Endodermal cell (in vitro differentiated cells): Measurements from ENCODE around the gene MORN1. TPM values are rescaled to one million over a fixed set of nuclear protein-coding genes. Genes with fewer than 3 reads are reported as not detected.
"Not testable (repeated sequence)": the region's sequence is repeated elsewhere in the genome, so short reads cannot be mapped to it uniquely, and the experiment has no call there.

Experiments
- DNase-seq: peaks from one replicate; pipeline ENCODE4 v3.0.0-alpha.2; 2017
- H3K27ac ChIP-seq: 2 replicates; pipeline ENCODE4 v1.5.1; 2013; ENCODE audit warnings: mild to moderate bottlenecking, low read depth, low read length, moderate library complexity
- H3K27me3 ChIP-seq: 2 replicates; pipeline ENCODE4 v1.6.1; 2013; ENCODE audit warnings: mild to moderate bottlenecking, low read length, moderate library complexity; ENCODE audit not compliant: insufficient read depth, control insufficient read depth, poor library complexity, severe bottlenecking
- H3K36me3 ChIP-seq: 2 replicates; pipeline ENCODE4 v1.7.0; 2013; ENCODE audit warnings: mild to moderate bottlenecking, low read length, moderate library complexity; ENCODE audit not compliant: control insufficient read depth, insufficient read depth
- H3K4me1 ChIP-seq: one replicate; pipeline ENCODE4 v1.7.0; 2013; ENCODE audit warnings: low read length; ENCODE audit not compliant: control insufficient read depth, insufficient read depth
- H3K4me3 ChIP-seq: 2 replicates; pipeline ENCODE4 v1.5.1; 2013; ENCODE audit warnings: mild to moderate bottlenecking, low read length, moderate library complexity
- H3K9ac ChIP-seq: 2 replicates; pipeline ENCODE4 v1.6.1; 2013; ENCODE audit warnings: mild to moderate bottlenecking, low read length, moderate library complexity; ENCODE audit not compliant: poor library complexity, severe bottlenecking; ENCODE audit errors: extremely low read depth
- H3K9me3 ChIP-seq: 2 replicates; pipeline ENCODE4 v1.6.1; 2013; ENCODE audit warnings: mild to moderate bottlenecking, low read length, moderate library complexity; ENCODE audit not compliant: control insufficient read depth
- H3K27ac Mint-ChIP-seq: 2 replicates; pipeline ENCODE4 v1.8.0; 2020; ENCODE audit warnings: mixed read lengths
- H3K27me3 Mint-ChIP-seq: 2 replicates; pipeline ENCODE4 v1.8.0; 2021; ENCODE audit warnings: mild to moderate bottlenecking, mixed read lengths; ENCODE audit not compliant: insufficient read depth
- H3K36me3 Mint-ChIP-seq: 2 replicates; pipeline ENCODE4 v1.8.0; 2020; ENCODE audit warnings: low read depth, mixed read lengths
- H3K4me1 Mint-ChIP-seq: 2 replicates; pipeline ENCODE4 v1.8.0; 2020; ENCODE audit warnings: mixed read lengths
- H3K4me3 Mint-ChIP-seq: 2 replicates; pipeline ENCODE4 v1.8.0; 2020; ENCODE audit warnings: mild to moderate bottlenecking, moderate library complexity, mixed read lengths
- H3K9me3 Mint-ChIP-seq: 2 replicates; pipeline ENCODE4 v1.8.0; 2020; ENCODE audit warnings: mild to moderate bottlenecking, mixed read lengths
- WGBS, 2 experiments: methylation state at CpG; one replicate each; pipeline versions ENCODE4 v1.1.5 to v1.1.7; 2013; ENCODE audit warnings: missing lambda C conversion rate in 2 of 2, mixed read lengths in 1 of 2; ENCODE audit not compliant: insufficient coverage in 1 of 2, insufficient read length in 1 of 2; 5-methylcytosine and 5-hydroxymethylcytosine counted together
- total RNA-seq, 2 donors: library from RNA; stranded (reverse); fragmentation: NEBNext Ultra II Directional in 1 of 2; extraction: Animal tissue kit (Norgen Biotek cat#: 25700) in 1 of 2; gene quantifications; 2 replicates in 1 of 2; 3 replicates in 1 of 2; pipeline ENCODE4 v1.2.1, GENCODE V29; 2021
- TF ChIP-seq, protein P1 (sequence below): fragments of 200-600 bp; sonication (generic); conservative IDR thresholded peaks from 2 replicates; pipeline ENCODE4 v1.5.0; 2021; ENCODE audit warnings: antibody characterized with exemption, mild to moderate bottlenecking

The MORN1 gene
- total RNA-seq, 2 donors from 2014 or later = 21.3 to 24.9 TPM

DNA sequence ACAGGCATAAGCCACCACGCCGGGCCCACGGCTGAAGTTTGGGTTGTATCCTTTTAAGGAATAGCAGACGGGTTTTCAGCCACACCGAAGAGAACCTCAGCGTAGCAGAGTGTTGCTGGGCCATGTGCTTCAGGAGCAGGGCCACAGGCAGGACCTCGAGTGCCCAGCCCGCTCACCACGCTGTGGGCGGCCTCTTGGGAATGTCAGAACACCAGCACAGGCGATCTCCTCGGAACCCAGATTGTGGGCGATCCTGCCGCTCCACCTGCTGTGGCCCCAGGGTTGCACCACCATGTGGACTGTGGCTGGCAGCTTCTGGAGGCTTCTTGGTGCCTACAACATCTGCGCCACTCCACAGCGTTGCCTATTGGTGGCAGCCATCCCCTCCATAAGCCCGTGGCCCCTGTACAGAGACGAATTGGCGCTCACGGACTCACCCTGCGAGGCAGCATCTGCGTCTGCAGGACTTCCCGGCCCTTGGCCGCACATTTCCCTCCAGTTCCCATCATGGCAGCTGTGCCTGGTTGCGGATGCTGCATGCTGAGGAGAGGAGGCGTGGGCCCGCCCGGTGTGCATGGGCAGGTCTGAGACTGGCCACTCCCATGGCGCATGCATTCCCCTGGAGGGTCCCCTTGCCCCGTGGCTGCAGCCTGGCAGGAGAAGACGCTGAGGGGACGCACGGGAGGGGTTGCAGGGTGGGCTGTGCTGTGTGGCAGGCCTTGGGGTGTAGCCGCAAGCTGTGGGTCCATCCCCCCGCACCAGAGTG lies 93.9 kb downstream of the MORN1 start:
- no peak overlapping the region for H3K4me3 ChIP-seq
- H3K27ac ChIP-seq = no peak overlapping the region
- Mint-ChIP-seq H3K36me3 (peaks cover 17% of the 10 kb centered on the region), H3K27ac (no peak overlapping the region), H3K4me1 (no peaks in the 10 kb centered on the region), H3K4me3 (no peak overlapping the region), H3K9me3 (no peaks in the 10 kb centered on the region), H3K27me3 (no peaks in the 10 kb centered on the region)
- DNase-seq = no peak
- H3K36me3 ChIP-seq = peaks cover 7% of the 10 kb centered on the region
- H3K27me3 ChIP-seq = no peaks in the 10 kb centered on the region
- no peaks in the 10 kb centered on the region for H3K9me3 ChIP-seq
- 94 to 100% methylated on average over 18 to 35 of the region's 35 CpGs for whole genome bisulfite sequencing, 2 experiments
- no peak overlapping the region for H3K9ac ChIP-seq
- TF ChIP-seq, protein P1, sequence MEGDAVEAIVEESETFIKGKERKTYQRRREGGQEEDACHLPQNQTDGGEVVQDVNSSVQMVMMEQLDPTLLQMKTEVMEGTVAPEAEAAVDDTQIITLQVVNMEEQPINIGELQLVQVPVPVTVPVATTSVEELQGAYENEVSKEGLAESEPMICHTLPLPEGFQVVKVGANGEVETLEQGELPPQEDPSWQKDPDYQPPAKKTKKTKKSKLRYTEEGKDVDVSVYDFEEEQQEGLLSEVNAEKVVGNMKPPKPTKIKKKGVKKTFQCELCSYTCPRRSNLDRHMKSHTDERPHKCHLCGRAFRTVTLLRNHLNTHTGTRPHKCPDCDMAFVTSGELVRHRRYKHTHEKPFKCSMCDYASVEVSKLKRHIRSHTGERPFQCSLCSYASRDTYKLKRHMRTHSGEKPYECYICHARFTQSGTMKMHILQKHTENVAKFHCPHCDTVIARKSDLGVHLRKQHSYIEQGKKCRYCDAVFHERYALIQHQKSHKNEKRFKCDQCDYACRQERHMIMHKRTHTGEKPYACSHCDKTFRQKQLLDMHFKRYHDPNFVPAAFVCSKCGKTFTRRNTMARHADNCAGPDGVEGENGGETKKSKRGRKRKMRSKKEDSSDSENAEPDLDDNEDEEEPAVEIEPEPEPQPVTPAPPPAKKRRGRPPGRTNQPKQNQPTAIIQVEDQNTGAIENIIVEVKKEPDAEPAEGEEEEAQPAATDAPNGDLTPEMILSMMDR = no peak
- no peaks in the 10 kb centered on the region for H3K4me1 ChIP-seq

DNA sequence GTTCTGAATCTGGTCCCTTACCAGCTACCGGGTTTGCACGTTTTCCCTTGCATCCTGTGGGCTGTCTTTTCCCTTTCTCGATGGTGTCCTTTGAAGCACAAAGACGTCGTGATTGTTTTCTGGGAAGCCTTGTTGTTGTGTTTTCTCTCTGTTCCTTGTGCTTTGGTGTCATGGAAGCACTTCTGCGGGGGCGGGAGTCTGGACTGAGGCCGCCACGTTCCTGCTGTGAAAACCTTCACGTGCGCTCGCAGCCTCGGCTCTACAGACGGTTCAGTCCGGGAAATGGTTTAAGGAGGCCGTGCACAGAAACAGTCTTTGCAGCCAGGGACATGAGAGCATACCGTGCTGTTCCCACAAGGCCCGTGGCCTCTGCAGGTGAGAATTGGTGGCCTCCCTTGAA lies 94.7 kb downstream of the MORN1 start:
- H3K4me3 Mint-ChIP-seq = no peak overlapping the region
- 92 to 93% methylated on average over 12 to 18 of the region's 18 CpGs for WGBS, 2 experiments
- no peaks in the 10 kb centered on the region for H3K9me3 Mint-ChIP-seq
- TF ChIP-seq, protein P1 = no peak
- H3K27me3 Mint-ChIP-seq = no peaks in the 10 kb centered on the region
- peak overlapping the region; percentile 18 for H3K27ac Mint-ChIP-seq
- peaks cover 17% of the 10 kb centered on the region for H3K36me3 Mint-ChIP-seq
- Histone ChIP-seq H3K4me1 (no peaks in the 10 kb centered on the region), H3K36me3 (peaks cover 7% of the 10 kb centered on the region), H3K4me3 (no peak overlapping the region), H3K9me3 (no peaks in the 10 kb centered on the region), H3K9ac (no peak overlapping the region), H3K27ac (no peak overlapping the region), H3K27me3 (no peaks in the 10 kb centered on the region)
- DNase-seq = no peak
- H3K4me1 Mint-ChIP-seq = no peaks in the 10 kb centered on the region

DNA sequence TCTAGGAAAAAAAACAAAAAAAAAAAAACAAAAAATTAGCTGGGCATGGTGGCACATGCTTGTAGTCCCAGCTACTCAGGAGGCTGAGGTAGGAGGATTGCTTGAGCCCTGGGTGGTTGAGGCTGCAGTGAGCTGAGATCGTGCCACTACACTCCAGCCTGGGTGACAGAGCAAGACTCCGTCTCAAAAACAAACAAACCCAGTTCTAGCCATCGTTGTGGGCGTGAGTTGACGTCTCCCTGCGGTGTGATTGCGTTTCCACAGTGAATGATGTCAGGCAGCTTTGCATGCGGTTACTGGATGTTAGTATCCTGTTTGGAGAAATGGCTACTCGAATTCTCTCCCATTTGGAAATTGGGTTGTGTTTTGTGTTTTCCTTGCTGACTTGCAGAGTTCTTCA lies 95.1 kb downstream of the MORN1 start:
- H3K36me3 ChIP-seq, H3K4me3 Mint-ChIP-seq, H3K4me1 Mint-ChIP-seq, H3K27ac ChIP-seq, H3K9ac ChIP-seq, H3K27me3 Mint-ChIP-seq, H3K9me3 Mint-ChIP-seq, H3K9me3 ChIP-seq, H3K4me3 ChIP-seq, DNase-seq, H3K4me1 ChIP-seq, H3K27me3 ChIP-seq: not testable (repeated sequence)
- Mint-ChIP-seq H3K27ac (peak overlapping the region; percentile 18), H3K36me3 (peaks cover 17% of the 10 kb centered on the region)
- WGBS, 2 experiments = 82 to 91% methylated on average over 6 to 9 of the region's 9 CpGs
